ENCODE results near the gene TAS2R42. TPM values are rescaled to one million over a fixed set of nuclear protein-coding genes. Genes with fewer than 3 reads are reported as not detected.

TAS2R42 gene
- total RNA-seq, 4 donors from 2014 or later: not detected

DNA sequence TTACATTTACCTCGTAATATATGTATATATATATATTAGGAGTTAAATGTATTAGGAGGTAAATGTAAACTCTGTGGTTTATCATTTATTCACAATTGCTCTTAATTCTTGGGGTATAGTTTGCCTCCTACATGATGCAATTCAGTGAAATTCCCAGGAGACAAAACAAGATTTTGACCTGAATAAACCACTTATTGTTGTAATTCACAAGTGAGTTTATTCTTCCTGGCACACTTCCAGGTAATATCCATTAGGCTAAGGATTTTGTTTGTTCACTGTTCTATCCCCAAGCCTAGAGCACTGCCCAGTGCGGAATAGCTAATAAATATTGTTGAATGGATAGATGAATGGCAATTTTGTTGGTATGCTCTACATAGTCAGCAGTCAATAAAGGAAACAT lies 12.7 kb downstream of the TAS2R42 start:
- Histone ChIP-seq H3K27ac (replicated peaks in 1 of 4) (no peak overlapping the region), H3K4me3 (no peak overlapping the region), H3K36me3 (no peaks in the 10 kb centered on the region), H3K4me1 (peaks cover 26 to 37% (median 34%) of the 10 kb centered on the region in 4 donors), H3K27me3 (no peaks in the 10 kb centered on the region), H3K9me3 (no peaks in the 10 kb centered on the region)
- intact Hi-C loops (cut with DNase I): no loop called here
- DNase-seq (ENCODE audit: extremely low spot score): no peak
- TF ChIP-seq POLR2A (IDR thresholded peaks at IDR 0.05; ENCODE audit: low read depth) (no peak), EP300 (IDR thresholded peaks at IDR 0.05) (no peak), POLR2AphosphoS5 (IDR thresholded peaks at IDR 0.05) (no peak)
- TF ChIP-seq, protein P1, sequence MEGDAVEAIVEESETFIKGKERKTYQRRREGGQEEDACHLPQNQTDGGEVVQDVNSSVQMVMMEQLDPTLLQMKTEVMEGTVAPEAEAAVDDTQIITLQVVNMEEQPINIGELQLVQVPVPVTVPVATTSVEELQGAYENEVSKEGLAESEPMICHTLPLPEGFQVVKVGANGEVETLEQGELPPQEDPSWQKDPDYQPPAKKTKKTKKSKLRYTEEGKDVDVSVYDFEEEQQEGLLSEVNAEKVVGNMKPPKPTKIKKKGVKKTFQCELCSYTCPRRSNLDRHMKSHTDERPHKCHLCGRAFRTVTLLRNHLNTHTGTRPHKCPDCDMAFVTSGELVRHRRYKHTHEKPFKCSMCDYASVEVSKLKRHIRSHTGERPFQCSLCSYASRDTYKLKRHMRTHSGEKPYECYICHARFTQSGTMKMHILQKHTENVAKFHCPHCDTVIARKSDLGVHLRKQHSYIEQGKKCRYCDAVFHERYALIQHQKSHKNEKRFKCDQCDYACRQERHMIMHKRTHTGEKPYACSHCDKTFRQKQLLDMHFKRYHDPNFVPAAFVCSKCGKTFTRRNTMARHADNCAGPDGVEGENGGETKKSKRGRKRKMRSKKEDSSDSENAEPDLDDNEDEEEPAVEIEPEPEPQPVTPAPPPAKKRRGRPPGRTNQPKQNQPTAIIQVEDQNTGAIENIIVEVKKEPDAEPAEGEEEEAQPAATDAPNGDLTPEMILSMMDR (IDR thresholded peaks at IDR 0.05): no peak
- WGBS: 94% methylated on average over 2 of the region's 2 CpGs

DNA sequence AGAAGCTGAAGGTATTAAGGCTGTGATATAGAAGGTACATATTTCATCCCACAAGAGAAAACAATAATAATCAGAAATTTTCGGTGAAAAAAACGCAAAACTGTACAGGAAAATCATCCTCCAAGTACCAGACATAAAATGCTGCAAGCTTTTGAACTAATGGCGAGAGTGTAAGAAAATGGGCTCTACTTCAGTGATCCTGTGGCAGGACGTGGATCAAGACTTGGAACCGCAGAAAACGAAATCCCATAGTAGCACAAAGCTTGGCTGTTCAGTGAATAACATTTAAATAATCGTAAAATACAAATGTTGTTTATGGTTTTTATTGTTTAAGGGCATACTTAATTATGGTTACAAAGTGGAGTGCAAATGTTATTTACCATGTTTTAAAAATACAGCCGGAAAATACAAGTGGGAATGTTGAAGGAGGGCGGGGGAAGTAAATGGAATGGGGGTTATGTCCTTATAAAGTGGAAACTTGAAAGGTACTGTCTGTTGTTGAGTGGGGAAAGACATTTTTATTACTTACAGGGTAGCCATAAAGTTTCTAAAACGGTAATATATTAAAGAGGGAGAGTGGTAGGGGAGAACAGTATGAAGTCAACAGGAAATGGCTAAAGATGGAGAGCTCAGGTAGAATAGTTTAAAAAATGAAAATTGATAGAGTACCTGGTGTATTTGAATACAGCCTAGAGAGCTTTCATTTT lies 14.6 kb downstream of the TAS2R42 start:
- Histone ChIP-seq H3K4me1 (peaks cover 34 to 43% (median 40%) of the 10 kb centered on the region in 4 donors), H3K27ac (replicated peaks in 1 of 4) (peak overlapping the region; percentile 89 to 99 (median 96)), H3K9me3 (no peaks in the 10 kb centered on the region), H3K27me3 (no peaks in the 10 kb centered on the region), H3K4me3 (peak overlapping the region; percentile 66 to 97 (median 92)), H3K36me3 (no peaks in the 10 kb centered on the region)
- no peak for DNase-seq (ENCODE audit: extremely low spot score)
- TF ChIP-seq POLR2AphosphoS5 (IDR thresholded peaks at IDR 0.05) (no peak), POLR2A (IDR thresholded peaks at IDR 0.05; ENCODE audit: low read depth) (no peak), EP300 (IDR thresholded peaks at IDR 0.05) (no peak)
- TF ChIP-seq, protein P1 (IDR thresholded peaks at IDR 0.05): no peak
- WGBS: 3% methylated on average over 10 of the region's 10 CpGs
- intact Hi-C loops (cut with DNase I): no loop called here

DNA sequence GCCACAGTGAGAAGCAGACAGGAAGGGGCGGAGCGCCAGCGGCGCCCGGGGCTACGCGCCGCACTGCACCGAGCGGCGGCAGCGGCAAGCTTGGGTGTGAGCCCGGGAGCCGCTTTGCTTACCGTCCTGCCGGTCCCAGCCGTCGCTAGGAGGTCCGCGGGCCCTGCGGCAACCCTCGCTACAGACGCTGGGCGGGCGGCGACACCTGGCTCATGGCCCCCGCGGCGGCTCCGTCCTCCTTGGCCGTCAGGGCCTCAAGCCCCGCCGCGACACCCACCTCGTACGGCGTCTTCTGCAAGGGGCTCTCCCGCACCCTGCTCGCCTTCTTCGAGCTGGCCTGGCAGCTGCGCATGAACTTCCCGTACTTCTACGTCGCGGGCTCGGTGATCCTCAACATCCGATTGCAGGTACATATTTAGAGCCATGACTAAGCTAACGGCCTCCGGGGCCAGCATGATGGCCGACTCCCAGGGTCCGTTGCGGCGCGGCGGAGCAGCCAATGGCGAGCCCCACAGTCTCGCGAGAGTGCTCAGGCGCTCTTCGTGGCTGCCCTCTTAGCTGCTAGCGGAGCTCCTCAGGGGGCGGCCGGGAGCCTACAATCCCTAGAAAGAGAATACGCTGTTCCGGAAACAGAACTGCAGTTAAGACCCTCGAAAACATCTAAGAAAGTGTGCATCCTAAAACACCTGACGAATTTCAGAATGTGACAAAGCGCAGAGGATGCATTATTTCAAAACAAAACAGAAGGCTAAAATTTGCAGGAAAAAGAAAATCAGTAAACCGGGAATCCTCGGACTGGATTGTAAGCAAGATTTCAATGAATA lies 15.4 kb downstream of the TAS2R42 start, which contains the start of gene SMIM10L1:
Gene SMIM10L1, plus strand, starts transcription at position 50 of the 824 bp plus-strand sequence. Its CDS starts 163 bp downstream, at position 213.
- H3K27me3 ChIP-seq: no peaks in the 10 kb centered on the region
- H3K9me3 ChIP-seq: no peaks in the 10 kb centered on the region
- DNase-seq (ENCODE audit: extremely low spot score): peak; percentile 97
- WGBS: under 1% methylated on average over 41 of the region's 70 CpGs
- peak within 1 kb of the TSS; percentile 66 to 97 (median 92) for H3K4me3 ChIP-seq
- peak within 1 kb of the TSS; percentile 89 to 99 (median 96) for H3K27ac ChIP-seq (replicated peaks in 1 of 4)
- H3K36me3 ChIP-seq: no peaks in the 10 kb centered on the region
- TF ChIP-seq POLR2AphosphoS5 (IDR thresholded peaks at IDR 0.05) (peak; percentile 74 to 87), POLR2A (IDR thresholded peaks at IDR 0.05; ENCODE audit: low read depth) (peak; percentile 51), EP300 (IDR thresholded peaks at IDR 0.05) (peak; percentile 10)
- TF ChIP-seq, protein P1 (IDR thresholded peaks at IDR 0.05): peak in 1 of 3 experiments; percentile 17
- intact Hi-C loops (cut with DNase I): no loop called here
- peaks cover 34 to 43% (median 40%) of the 10 kb centered on the region in 4 donors for H3K4me1 ChIP-seq

DNA sequence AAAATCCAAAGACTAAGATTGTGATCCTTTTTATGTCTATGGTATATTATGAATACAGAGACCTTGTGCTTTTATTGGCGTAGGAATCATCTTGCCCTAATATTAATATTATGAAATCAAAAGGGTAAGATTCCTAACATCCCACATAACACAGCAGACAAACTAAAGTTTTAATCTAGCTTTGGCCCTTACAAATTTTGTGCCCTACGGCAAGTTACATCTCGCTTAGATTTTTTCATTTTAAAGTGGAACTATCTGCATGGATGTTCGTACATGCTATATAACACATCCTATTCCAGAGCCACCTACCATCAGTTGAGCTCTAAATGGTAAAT lies 16.0 kb downstream of the TAS2R42 start:
- H3K27ac ChIP-seq (replicated peaks in 1 of 4): peak overlapping the region; percentile 89 to 99 (median 96)
- no peaks in the 10 kb centered on the region for H3K27me3 ChIP-seq
- intact Hi-C loops (cut with DNase I): no loop called here
- no peaks in the 10 kb centered on the region for H3K9me3 ChIP-seq
- peak overlapping the region; percentile 66 to 97 (median 92) for H3K4me3 ChIP-seq
- H3K36me3 ChIP-seq: peaks cover 0 to 6% (median 2%) of the 10 kb centered on the region in 4 donors
- H3K4me1 ChIP-seq: peaks cover 34 to 43% (median 40%) of the 10 kb centered on the region in 4 donors
- DNase-seq (ENCODE audit: extremely low spot score): no peak
- under 1% methylated on average over 4 of the region's 4 CpGs for WGBS
- TF ChIP-seq POLR2AphosphoS5 (IDR thresholded peaks at IDR 0.05) (no peak), POLR2A (IDR thresholded peaks at IDR 0.05; ENCODE audit: low read depth) (no peak), EP300 (IDR thresholded peaks at IDR 0.05) (no peak)
- TF ChIP-seq, protein P1 (IDR thresholded peaks at IDR 0.05): no peak

All from esophagus muscularis mucosa (tissue), 4 donors.